HepG2 (cell line): ENCODE results near the gene S100A16. TPM values are rescaled to one million over a fixed set of nuclear protein-coding genes. Genes with fewer than 3 reads are reported as not detected.
A peak's percentile ranks its signal among the peaks of the same experiment; 100 is the strongest.

Source experiments
- CBFB ChIP-seq: sonication (generic); formaldehyde crosslinking; IDR thresholded peaks from 2 replicates; pipeline ENCODE4 v1.4.0; 2020; ENCODE audit warnings: missing genetic modification reagents
- HOMEZ ChIP-seq: IDR thresholded peaks from 2 replicates; pipeline ENCODE4 v1.6.1; 2016; ENCODE audit warnings: low read depth
- HOXD1 ChIP-seq: sonication (generic); formaldehyde crosslinking; IDR thresholded peaks from 2 replicates; pipeline ENCODE4 v1.5.0; 2020; ENCODE audit warnings: missing genetic modification reagents
- SUZ12 ChIP-seq: fragments of 150-350 bp; IDR thresholded peaks from 2 replicates; pipeline ENCODE4 v1.6.1; 2014; ENCODE audit warnings: low read depth, low read length
- TEAD3 ChIP-seq: optimal IDR thresholded peaks from 2 replicates; pipeline ENCODE3; 2016; ENCODE audit warnings: borderline replicate concordance
- U2AF2 ChIP-seq: fragments of 200-400 bp; formaldehyde crosslinking; IDR thresholded peaks from 2 replicates; pipeline ENCODE4 v1.6.1; 2017; ENCODE audit warnings: low read depth, mild to moderate bottlenecking, low read length
- ZNF263 ChIP-seq: sonication (generic); formaldehyde crosslinking; IDR thresholded peaks from 2 replicates; pipeline ENCODE4 v1.4.0; 2020; ENCODE audit warnings: missing genetic modification reagents
- ZNF512 ChIP-seq: sonication (generic); formaldehyde crosslinking; IDR thresholded peaks from 2 replicates; pipeline ENCODE4 v1.4.0; 2020; ENCODE audit warnings: mild to moderate bottlenecking, missing genetic modification reagents
- ZNF605 ChIP-seq: sonication (generic); formaldehyde crosslinking; IDR thresholded peaks from 2 replicates; pipeline ENCODE4 v1.8.0; 2022; ENCODE audit warnings: mild to moderate bottlenecking, missing genetic modification reagents
- ZNF775 ChIP-seq: sonication (generic); formaldehyde crosslinking; IDR thresholded peaks from 2 replicates; pipeline ENCODE4 v1.4.0; 2020; ENCODE audit warnings: missing genetic modification reagents, mild to moderate bottlenecking, moderate library complexity, borderline replicate concordance
- ZNF883 ChIP-seq: sonication (generic); formaldehyde crosslinking; IDR thresholded peaks from 2 replicates; pipeline ENCODE4 v1.5.1; 2020; ENCODE audit warnings: mild to moderate bottlenecking, missing genetic modification reagents; ENCODE audit errors: not compliant biosample characterization
- polyA plus RNA-seq, 8 experiments: library from polyadenylated mRNA; depleted of rRNA in 3 of 8; stranded (reverse) in 7 of 8; unstranded in 1 of 8; fragments of >200 nt; fragmentation: Illumina TruSeq in 4 of 8; extraction: Trizol in 4 of 8; gene quantifications; 2 replicates each; pipeline versions ENCODE4 v1.2.1 to v1.2.3, GENCODE V29; 2011 to 2016; ENCODE audit warnings: low read depth in 4 of 8, missing spikeins in 1 of 8, mixed read lengths in 1 of 8; ENCODE audit not compliant: insufficient read depth in 1 of 8
- total RNA-seq, 5 experiments: library from RNA; depleted of rRNA; stranded (reverse); fragments of >200 nt; fragmentation: Illumina TruSeq; extraction: Trizol; gene quantifications; 2 replicates each; pipeline ENCODE4 v1.2.3, GENCODE V29; 2016; ENCODE audit warnings: low read depth in 1 of 5
- TF ChIP-seq, protein P1 (sequence below): sonication (generic); formaldehyde crosslinking; IDR thresholded peaks from 2 replicates; pipeline ENCODE4 v1.4.0; 2020; ENCODE audit warnings: missing genetic modification reagents
- TF ChIP-seq, protein P2 (sequence below): IDR thresholded peaks from 2 replicates; pipeline ENCODE4 v1.6.1; 2012; ENCODE audit warnings: low read length, improper control_type of control experiment
- TF ChIP-seq, protein P3 (sequence below): IDR thresholded peaks from 2 replicates; pipeline ENCODE4 v1.6.1; 2016; ENCODE audit warnings: low read depth, missing genetic modification reagents, missing compliant biosample characterization

The S100A16 gene
- total and polyA plus RNA-seq, 2 of the 13 experiments (the other 11 are each of a cell fraction or from before 2014, with no cell fraction given), result 46.0 to 195 TPM

DNA sequence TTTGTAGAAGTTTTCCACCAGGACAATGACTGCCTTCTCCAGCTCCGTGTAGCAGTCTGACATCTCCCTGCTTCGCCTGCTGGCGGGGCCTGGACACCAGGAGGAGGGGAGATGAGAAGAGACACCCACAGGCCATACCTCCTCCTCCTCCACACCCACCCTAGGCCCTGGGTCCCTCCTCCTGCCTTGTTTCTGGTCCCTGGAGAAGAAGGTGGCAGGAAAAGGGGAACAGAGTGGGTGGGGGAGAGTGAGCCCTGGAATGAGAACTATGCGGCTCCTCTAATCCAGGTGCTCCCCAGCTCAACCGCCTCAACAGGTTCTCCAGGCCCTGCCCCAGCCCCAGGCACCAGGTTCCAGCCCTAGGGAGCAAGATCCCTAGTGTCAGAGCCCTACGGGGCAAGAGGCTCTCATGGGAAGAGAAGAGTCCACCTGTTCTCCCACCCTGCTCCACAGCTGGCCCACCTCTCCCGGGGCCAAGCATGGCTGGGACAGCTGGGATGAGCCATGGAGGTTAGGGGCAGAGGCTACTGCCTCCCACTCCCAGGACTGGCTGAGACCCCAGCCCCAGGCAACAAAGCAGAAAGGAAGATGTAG lies 4.8 kb downstream of the S100A16 start (continued):
- TF ChIP-seq ZNF775 (no peak), HOXD1 (CRISPR knock-in tag) (no peak), ZNF512 (CRISPR knock-in tag) (no peak), SUZ12 (no peak), U2AF2 (no peak), HOMEZ (CRISPR knock-in tag) (no peak), TEAD3 (CRISPR knock-in tag) (peak; percentile 63), CBFB (no peak), ZNF883 (peak; percentile 15), ZNF605 (no peak), ZNF263 (CRISPR knock-in tag) (peak; percentile 85)
- TF ChIP-seq, protein P1, sequence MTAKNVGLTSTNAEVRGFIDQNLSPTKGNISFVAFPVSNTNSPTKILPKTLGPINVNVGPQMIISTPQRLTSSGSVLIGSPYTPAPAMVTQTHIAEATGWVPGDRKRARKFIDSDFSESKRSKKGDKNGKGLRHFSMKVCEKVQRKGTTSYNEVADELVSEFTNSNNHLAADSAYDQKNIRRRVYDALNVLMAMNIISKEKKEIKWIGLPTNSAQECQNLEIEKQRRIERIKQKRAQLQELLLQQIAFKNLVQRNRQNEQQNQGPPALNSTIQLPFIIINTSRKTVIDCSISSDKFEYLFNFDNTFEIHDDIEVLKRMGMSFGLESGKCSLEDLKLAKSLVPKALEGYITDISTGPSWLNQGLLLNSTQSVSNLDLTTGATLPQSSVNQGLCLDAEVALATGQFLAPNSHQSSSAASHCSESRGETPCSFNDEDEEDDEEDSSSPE (CRISPR knock-in tag), result no peak
- TF ChIP-seq, protein P2, sequence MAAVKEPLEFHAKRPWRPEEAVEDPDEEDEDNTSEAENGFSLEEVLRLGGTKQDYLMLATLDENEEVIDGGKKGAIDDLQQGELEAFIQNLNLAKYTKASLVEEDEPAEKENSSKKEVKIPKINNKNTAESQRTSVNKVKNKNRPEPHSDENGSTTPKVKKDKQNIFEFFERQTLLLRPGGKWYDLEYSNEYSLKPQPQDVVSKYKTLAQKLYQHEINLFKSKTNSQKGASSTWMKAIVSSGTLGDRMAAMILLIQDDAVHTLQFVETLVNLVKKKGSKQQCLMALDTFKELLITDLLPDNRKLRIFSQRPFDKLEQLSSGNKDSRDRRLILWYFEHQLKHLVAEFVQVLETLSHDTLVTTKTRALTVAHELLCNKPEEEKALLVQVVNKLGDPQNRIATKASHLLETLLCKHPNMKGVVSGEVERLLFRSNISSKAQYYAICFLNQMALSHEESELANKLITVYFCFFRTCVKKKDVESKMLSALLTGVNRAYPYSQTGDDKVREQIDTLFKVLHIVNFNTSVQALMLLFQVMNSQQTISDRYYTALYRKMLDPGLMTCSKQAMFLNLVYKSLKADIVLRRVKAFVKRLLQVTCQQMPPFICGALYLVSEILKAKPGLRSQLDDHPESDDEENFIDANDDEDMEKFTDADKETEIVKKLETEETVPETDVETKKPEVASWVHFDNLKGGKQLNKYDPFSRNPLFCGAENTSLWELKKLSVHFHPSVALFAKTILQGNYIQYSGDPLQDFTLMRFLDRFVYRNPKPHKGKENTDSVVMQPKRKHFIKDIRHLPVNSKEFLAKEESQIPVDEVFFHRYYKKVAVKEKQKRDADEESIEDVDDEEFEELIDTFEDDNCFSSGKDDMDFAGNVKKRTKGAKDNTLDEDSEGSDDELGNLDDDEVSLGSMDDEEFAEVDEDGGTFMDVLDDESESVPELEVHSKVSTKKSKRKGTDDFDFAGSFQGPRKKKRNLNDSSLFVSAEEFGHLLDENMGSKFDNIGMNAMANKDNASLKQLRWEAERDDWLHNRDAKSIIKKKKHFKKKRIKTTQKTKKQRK, result no peak
- TF ChIP-seq, protein P3, sequence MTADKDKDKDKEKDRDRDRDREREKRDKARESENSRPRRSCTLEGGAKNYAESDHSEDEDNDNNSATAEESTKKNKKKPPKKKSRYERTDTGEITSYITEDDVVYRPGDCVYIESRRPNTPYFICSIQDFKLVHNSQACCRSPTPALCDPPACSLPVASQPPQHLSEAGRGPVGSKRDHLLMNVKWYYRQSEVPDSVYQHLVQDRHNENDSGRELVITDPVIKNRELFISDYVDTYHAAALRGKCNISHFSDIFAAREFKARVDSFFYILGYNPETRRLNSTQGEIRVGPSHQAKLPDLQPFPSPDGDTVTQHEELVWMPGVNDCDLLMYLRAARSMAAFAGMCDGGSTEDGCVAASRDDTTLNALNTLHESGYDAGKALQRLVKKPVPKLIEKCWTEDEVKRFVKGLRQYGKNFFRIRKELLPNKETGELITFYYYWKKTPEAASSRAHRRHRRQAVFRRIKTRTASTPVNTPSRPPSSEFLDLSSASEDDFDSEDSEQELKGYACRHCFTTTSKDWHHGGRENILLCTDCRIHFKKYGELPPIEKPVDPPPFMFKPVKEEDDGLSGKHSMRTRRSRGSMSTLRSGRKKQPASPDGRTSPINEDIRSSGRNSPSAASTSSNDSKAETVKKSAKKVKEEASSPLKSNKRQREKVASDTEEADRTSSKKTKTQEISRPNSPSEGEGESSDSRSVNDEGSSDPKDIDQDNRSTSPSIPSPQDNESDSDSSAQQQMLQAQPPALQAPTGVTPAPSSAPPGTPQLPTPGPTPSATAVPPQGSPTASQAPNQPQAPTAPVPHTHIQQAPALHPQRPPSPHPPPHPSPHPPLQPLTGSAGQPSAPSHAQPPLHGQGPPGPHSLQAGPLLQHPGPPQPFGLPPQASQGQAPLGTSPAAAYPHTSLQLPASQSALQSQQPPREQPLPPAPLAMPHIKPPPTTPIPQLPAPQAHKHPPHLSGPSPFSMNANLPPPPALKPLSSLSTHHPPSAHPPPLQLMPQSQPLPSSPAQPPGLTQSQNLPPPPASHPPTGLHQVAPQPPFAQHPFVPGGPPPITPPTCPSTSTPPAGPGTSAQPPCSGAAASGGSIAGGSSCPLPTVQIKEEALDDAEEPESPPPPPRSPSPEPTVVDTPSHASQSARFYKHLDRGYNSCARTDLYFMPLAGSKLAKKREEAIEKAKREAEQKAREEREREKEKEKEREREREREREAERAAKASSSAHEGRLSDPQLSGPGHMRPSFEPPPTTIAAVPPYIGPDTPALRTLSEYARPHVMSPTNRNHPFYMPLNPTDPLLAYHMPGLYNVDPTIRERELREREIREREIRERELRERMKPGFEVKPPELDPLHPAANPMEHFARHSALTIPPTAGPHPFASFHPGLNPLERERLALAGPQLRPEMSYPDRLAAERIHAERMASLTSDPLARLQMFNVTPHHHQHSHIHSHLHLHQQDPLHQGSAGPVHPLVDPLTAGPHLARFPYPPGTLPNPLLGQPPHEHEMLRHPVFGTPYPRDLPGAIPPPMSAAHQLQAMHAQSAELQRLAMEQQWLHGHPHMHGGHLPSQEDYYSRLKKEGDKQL (CRISPR knock-in tag), result no peak
